GM21447 (cell line): ENCODE results near the gene RPTOR.
"Not testable (repeated sequence)": the region's sequence is repeated elsewhere in the genome, so short reads cannot be mapped to it uniquely, and the experiment has no call there.

ENCODE experiments used
- ATAC-seq: cut with Tn5 transposase; IDR thresholded peaks from one replicate; pipeline ENCODE4 v1.9.1; 2021; ENCODE audit not compliant: unreplicated experiment

RPTOR gene

GRCh38 chr17:80512233-80512632 lies 32.4 kb upstream of the RPTOR start:
- ATAC-seq = no peak

GRCh38 chr17:80513201-80513600 lies 31.4 kb upstream of the RPTOR start:
- no peak for ATAC-seq

GRCh38 chr17:80513892-80514291 lies 30.7 kb upstream of the RPTOR start:
- ATAC-seq = no peak

GRCh38 chr17:80516171-80516932 lies 28.3 kb upstream of the RPTOR start:
- ATAC-seq = no peak

GRCh38 chr17:80517641-80518040 lies 27.0 kb upstream of the RPTOR start:
- no peak for ATAC-seq

- ATAC-seq = no peak
These were observed 26.2 kb upstream of the RPTOR start for GRCh38 chr17:80518392-80518791.

- ATAC-seq = no peak
These were observed 25.4 kb upstream of the RPTOR start for GRCh38 chr17:80519091-80519781.

GRCh38 chr17:80520810-80521455 lies 23.7 kb upstream of the RPTOR start:
- no peak for ATAC-seq

- no peak for ATAC-seq
These were observed 21.4 kb upstream of the RPTOR start for GRCh38 chr17:80523054-80523744.

- no peak for ATAC-seq
These were observed 20.5 kb upstream of the RPTOR start for GRCh38 chr17:80523956-80524712.

GRCh38 chr17:80526116-80526910 lies 18.3 kb upstream of the RPTOR start:
- ATAC-seq = no peak

GRCh38 chr17:80527016-80527645 lies 17.5 kb upstream of the RPTOR start:
- ATAC-seq = no peak

GRCh38 chr17:80528536-80528935 lies 16.1 kb upstream of the RPTOR start:
- ATAC-seq = no peak

- ATAC-seq = no peak
These were observed 15.3 kb upstream of the RPTOR start for GRCh38 chr17:80529104-80529903.

GRCh38 chr17:80529904-80530292 lies 14.7 kb upstream of the RPTOR start:
- ATAC-seq = no peak

- no peak for ATAC-seq
These were observed 13.2 kb upstream of the RPTOR start for GRCh38 chr17:80531400-80531799.

GRCh38 chr17:80537386-80537785 lies 7.3 kb upstream of the RPTOR start:
- not testable (repeated sequence) for ATAC-seq

GRCh38 chr17:80538484-80538883 lies 6.2 kb upstream of the RPTOR start:
- no peak for ATAC-seq
